ENCODE results near the gene RPS6KA6. TPM values are rescaled to one million over a fixed set of nuclear protein-coding genes. Genes with fewer than 3 reads are reported as not detected.

Gene RPS6KA6
- polyA plus RNA-seq, 1 of the 3 experiments (the other 2 are of a cell fraction) = 1.7 TPM

GRCh38 chrX:84182516-84182915 is 5.5 kb downstream of the RPS6KA6 start (continued):
- TF ChIP-seq SIN3A (IDR thresholded peaks at IDR 0.05; ENCODE audit: borderline replicate concordance, low read depth, low read length) (no peak), CTCF (IDR thresholded peaks at IDR 0.05) (no peak)

- Histone ChIP-seq H3K27ac (ENCODE audit: low read depth in 2 of 2, low read length in 1 of 2) (peak overlapping the region in 1 of 2 experiments; percentile 25; a peak in 1 of 4 replicates), H3K9ac (no peak overlapping the region), H3K9me3 (no peaks in the 10 kb centered on the region), H4K20me1 (ENCODE audit: insufficient read depth) (no peaks in the 10 kb centered on the region), H3K79me2 (ENCODE audit: insufficient read depth) (no peaks in the 10 kb centered on the region), H3K4me3 (ENCODE audit: low read depth in 2 of 2, low read length in 1 of 2) (no peak overlapping the region), H3K9me2 (0 out of 2 replicates have a peak, but pooled peaks cover 4% of the 10 kb centered on the region), H3F3A (replicated peaks; ENCODE audit: insufficient read depth) (no peaks in the 10 kb centered on the region), H3K4me2 (no peak overlapping the region), H3K36me3 (replicated peaks in 1 of 2; ENCODE audit: control insufficient read depth in 1 of 2, insufficient read depth in 2 of 2, low read length in 1 of 2) (no peaks in the 10 kb centered on the region), H3K27me3 (ENCODE audit: insufficient read depth) (no peaks in the 10 kb centered on the region), H3K4me1 (ENCODE audit: control insufficient read depth in 1 of 2, insufficient read depth in 2 of 2, low read depth in 1 of 2, low read length in 1 of 2) (no peaks in the 10 kb centered on the region; a peak in 1 of 4 replicates), H2AFZ (ENCODE audit: low read depth) (no peak overlapping the region)
- DNase-seq = no peak
- TF ChIP-seq IRF3 (IDR thresholded peaks at IDR 0.05; ENCODE audit: low read depth, low read length) = no peak
- no peak for TF ChIP-seq NRF1 (IDR thresholded peaks at IDR 0.05; ENCODE audit: low read depth, low read length)
- TF ChIP-seq FOXJ3 (CRISPR knock-in tag; IDR thresholded peaks at IDR 0.05) = no peak
- TF ChIP-seq PBX3 (IDR thresholded peaks at IDR 0.05) = no peak
- no peak for TF ChIP-seq MEF2A (IDR thresholded peaks at IDR 0.05; ENCODE audit: borderline replicate concordance, low read depth)
- no peak for TF ChIP-seq USF1 (IDR thresholded peaks at IDR 0.05; ENCODE audit: borderline replicate concordance, low read depth)
- TF ChIP-seq TAF1 (IDR thresholded peaks at IDR 0.05; ENCODE audit: borderline replicate concordance, low read depth, low read length) = no peak
- no peak for TF ChIP-seq ELF1 (IDR thresholded peaks at IDR 0.05)
- no peak for TF ChIP-seq CTCF (IDR thresholded peaks at IDR 0.05)
- no peak for TF ChIP-seq POLR2AphosphoS5 (IDR thresholded peaks at IDR 0.05; ENCODE audit: low read depth, low read length)
- no peak for TF ChIP-seq GABPA (IDR thresholded peaks at IDR 0.05; ENCODE audit: low read depth)
- no peak for TF ChIP-seq RAD21 (IDR thresholded peaks at IDR 0.05; ENCODE audit: low read length)
- TF ChIP-seq SMC3 (IDR thresholded peaks at IDR 0.05; ENCODE audit: low read depth, low read length) = no peak
- no peak for TF ChIP-seq YY1 (IDR thresholded peaks at IDR 0.05; ENCODE audit: low read depth)
- TF ChIP-seq FOXM1 (IDR thresholded peaks at IDR 0.05; ENCODE audit: low read depth) = no peak
- TF ChIP-seq EP300 (IDR thresholded peaks at IDR 0.05; ENCODE audit: borderline replicate concordance in 1 of 2, low read depth in 1 of 2, low read length in 1 of 2) = no peak
- TF ChIP-seq RFX5 (IDR thresholded peaks at IDR 0.05; ENCODE audit: low read length) = no peak
- no peak for TF ChIP-seq CHD2 (IDR thresholded peaks at IDR 0.05; ENCODE audit: low read length, partially characterized antibody)
- no peak for TF ChIP-seq ZBTB33 (IDR thresholded peaks at IDR 0.05; ENCODE audit: borderline replicate concordance, low read depth)
- POLR2A ChIA-PET = no interaction called here
- CTCF ChIA-PET = no interaction called here
Measured at GRCh38 chrX:84175958-84176357, 12.0 kb downstream of the RPS6KA6 start.

Measured in SK-N-SH (cell line).